Body of pancreas (tissue), 4 donors: ENCODE results near the gene NEGR1. TPM values are rescaled to one million over a fixed set of nuclear protein-coding genes. Genes with fewer than 3 reads are reported as not detected.

Experiments
- ATAC-seq: fragments of 150-250 bp; one replicate; pipeline ENCODE4 v1.9.1; 2016
- DNase-seq, 4 donors: peaks; one replicate each; pipeline ENCODE4 v3.0.0-alpha.2; 2019
- H3K27ac ChIP-seq, 4 donors: fragments of 200-600 bp; sonication (generic); 1 replicate in 3 of 4; 2 replicates in 1 of 4; pipeline versions ENCODE4 v1.5.1 to v1.6.1; 2016 to 2019; ENCODE audit warnings: mild to moderate bottlenecking in 1 of 4, mixed read lengths in 1 of 4, moderate library complexity in 1 of 4
- H3K27me3 ChIP-seq, 2 donors: fragments of 200-600 bp; sonication (generic); one replicate each; pipeline ENCODE4 v1.6.0; 2016; ENCODE audit warnings: mild to moderate bottlenecking in 1 of 2
- H3K36me3 ChIP-seq, 2 donors: fragments of 200-600 bp; sonication (generic); replicated peaks in 1 of 2; 2 replicates each; pipeline ENCODE4 v1.5.1; 2016; ENCODE audit warnings: low read depth in 2 of 2; ENCODE audit not compliant: insufficient read depth in 1 of 2
- H3K4me1 ChIP-seq: fragments of 200-600 bp; sonication (generic); one replicate; pipeline ENCODE4 v1.6.0; 2016
- H3K4me3 ChIP-seq, 2 donors: fragments of 200-600 bp; sonication (generic); 1 replicate in 1 of 2; 2 replicates in 1 of 2; pipeline ENCODE4 v1.5.1; 2016 to 2019
- H3K9me3 ChIP-seq, 3 donors: fragments of 200-600 bp; sonication (generic); 1 replicate in 2 of 3; 2 replicates in 1 of 3; pipeline ENCODE4 v1.5.1; 2016
- POLR2A ChIP-seq, 3 donors: fragments of 450-650 bp; IDR thresholded peaks; one replicate each; pipeline ENCODE4 v1.6.1; 2016; ENCODE audit warnings: antibody characterized with exemption in 3 of 3, mild to moderate bottlenecking in 2 of 3
- WGBS, 2 donors: methylation state at CpG; one replicate each; pipeline ENCODE4 v1.1.5; 2017; 5-methylcytosine and 5-hydroxymethylcytosine counted together
- intact Hi-C: fragments of 100-400 bp; cut with DNase I; formaldehyde crosslinking; loops from one replicate; pipeline ENCODE4 v1.15.1; 2023
- total RNA-seq, 2 donors: library from RNA; depleted of rRNA; stranded (reverse); fragments of >200 nt; gene quantifications; one replicate each; pipeline ENCODE4 v1.1.0, GENCODE V29; 2016
- TF ChIP-seq, protein P1 (sequence below), 7 experiments: fragments of 450-650 bp in 4 of 7; fragments of 200-600 bp in 3 of 7; sonication (generic) in 3 of 7; IDR thresholded peaks; one replicate each; pipeline ENCODE4 v1.5.1; 2016 to 2019; ENCODE audit warnings: antibody characterized with exemption in 7 of 7

Gene NEGR1
- total RNA-seq, 2 donors from 2014 or later, result 6.3 to 9.6 TPM

DNA sequence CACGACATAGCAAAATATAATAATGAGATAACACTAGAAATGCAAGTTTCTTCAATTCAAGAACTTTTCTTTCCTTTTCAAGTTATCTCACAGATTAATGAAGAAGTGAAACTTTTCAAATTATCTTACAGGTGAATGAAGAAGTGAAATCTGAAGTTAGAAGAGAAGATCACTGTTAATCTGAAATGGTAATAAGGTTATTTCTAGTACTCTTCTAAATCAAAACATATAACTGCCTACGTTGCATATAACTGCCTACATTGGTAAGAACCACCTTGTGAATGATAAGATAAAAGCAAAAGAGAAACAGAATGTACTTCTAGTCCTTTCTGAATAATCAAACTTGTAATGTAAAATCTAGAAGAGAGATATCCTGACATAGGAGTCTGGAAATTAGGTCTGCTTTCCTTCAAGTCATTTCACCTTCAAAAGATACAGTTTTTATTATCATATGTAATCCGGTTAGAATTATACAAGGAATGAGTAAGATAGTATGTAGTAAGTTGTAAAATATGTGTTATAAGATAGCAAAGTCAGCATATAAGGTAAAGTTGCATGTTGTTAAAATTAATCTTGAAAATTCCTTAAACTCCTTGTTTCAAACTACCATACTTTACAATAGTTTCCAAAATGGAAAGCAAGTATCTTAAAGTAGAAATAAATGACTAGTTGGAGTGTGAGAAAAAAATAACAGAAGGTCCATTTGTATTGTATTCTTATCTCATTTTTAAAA is 679.1 kb downstream of the NEGR1 start:
- no peak overlapping the region for H3K4me3 ChIP-seq
- TF ChIP-seq, protein P1, sequence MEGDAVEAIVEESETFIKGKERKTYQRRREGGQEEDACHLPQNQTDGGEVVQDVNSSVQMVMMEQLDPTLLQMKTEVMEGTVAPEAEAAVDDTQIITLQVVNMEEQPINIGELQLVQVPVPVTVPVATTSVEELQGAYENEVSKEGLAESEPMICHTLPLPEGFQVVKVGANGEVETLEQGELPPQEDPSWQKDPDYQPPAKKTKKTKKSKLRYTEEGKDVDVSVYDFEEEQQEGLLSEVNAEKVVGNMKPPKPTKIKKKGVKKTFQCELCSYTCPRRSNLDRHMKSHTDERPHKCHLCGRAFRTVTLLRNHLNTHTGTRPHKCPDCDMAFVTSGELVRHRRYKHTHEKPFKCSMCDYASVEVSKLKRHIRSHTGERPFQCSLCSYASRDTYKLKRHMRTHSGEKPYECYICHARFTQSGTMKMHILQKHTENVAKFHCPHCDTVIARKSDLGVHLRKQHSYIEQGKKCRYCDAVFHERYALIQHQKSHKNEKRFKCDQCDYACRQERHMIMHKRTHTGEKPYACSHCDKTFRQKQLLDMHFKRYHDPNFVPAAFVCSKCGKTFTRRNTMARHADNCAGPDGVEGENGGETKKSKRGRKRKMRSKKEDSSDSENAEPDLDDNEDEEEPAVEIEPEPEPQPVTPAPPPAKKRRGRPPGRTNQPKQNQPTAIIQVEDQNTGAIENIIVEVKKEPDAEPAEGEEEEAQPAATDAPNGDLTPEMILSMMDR (IDR thresholded peaks at IDR 0.05), result no peak
- no peak for TF ChIP-seq POLR2A (IDR thresholded peaks at IDR 0.05)
- H3K27ac ChIP-seq, result no peak overlapping the region
- H3K27me3 ChIP-seq, result no peaks in the 10 kb centered on the region
- no peaks in the 10 kb centered on the region for H3K4me1 ChIP-seq
- WGBS, 2 donors, result 61 to 65% methylated on average over 3 of the region's 3 CpGs
- intact Hi-C loops, result no loop called here
- no peaks in the 10 kb centered on the region for H3K36me3 ChIP-seq
- DNase-seq (no peak), ATAC-seq (no peak)
- no peaks in the 10 kb centered on the region for H3K9me3 ChIP-seq

DNA sequence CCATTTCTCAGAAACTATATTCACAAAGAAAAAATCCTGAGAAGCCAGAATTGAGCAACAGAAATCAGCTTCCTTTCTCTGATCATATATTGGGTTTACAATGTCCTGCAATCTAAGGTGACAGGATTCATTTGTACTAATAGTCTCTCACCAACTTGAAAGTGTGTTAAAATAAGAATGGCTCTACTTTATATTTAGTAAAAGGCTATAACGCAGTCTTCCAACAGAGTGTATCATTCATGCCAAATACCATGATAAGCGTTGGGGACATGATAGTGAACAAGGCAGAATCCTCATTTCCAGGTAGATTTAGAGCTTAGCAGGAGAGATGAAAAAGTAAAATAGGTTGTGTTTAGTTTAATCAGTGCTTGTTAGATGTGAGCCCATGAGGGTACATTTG is 682.3 kb downstream of the NEGR1 start:
- no peaks in the 10 kb centered on the region for H3K9me3 ChIP-seq
- no peaks in the 10 kb centered on the region for H3K4me1 ChIP-seq
- intact Hi-C loops, result no loop called here
- no peaks in the 10 kb centered on the region for H3K27me3 ChIP-seq
- no peaks in the 10 kb centered on the region for H3K36me3 ChIP-seq
- DNase-seq (no peak), ATAC-seq (no peak)
- TF ChIP-seq, protein P1 (IDR thresholded peaks at IDR 0.05), result no peak
- TF ChIP-seq POLR2A (IDR thresholded peaks at IDR 0.05), result no peak
- H3K27ac ChIP-seq, result no peak overlapping the region
- 83 to 91% methylated on average over 2 of the region's 2 CpGs for WGBS, 2 donors
- H3K4me3 ChIP-seq, result no peak overlapping the region

DNA sequence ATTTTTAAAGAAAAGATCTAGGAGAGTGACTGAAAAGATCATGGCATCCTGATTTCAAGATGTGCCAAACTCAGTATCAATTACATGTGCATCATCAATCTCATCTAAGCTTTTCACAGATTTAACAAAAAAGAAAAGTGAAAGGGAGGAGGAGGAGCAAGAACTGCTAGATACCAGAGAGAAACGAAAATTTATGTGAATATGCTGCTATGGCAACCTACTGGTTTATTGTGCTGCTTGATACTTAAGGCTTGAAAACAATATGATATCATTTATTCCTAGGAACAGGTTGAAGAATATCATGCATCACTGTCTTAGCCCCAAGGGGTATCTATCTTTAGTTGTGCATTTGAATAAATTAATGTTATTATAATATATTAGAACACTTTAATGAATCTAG is 683.0 kb downstream of the NEGR1 start:
- H3K4me3 ChIP-seq, result no peak overlapping the region
- H3K27me3 ChIP-seq, result no peaks in the 10 kb centered on the region
- intact Hi-C loops, result no loop called here
- TF ChIP-seq POLR2A (IDR thresholded peaks at IDR 0.05), result no peak
- TF ChIP-seq, protein P1 (IDR thresholded peaks at IDR 0.05), result no peak
- no peaks in the 10 kb centered on the region for H3K4me1 ChIP-seq
- no peaks in the 10 kb centered on the region for H3K9me3 ChIP-seq
- no peak overlapping the region for H3K27ac ChIP-seq
- 21 to 23% methylated on average over 1 of the region's 1 CpG for WGBS, 2 donors
- ATAC-seq (no peak), DNase-seq (no peak)
- no peaks in the 10 kb centered on the region for H3K36me3 ChIP-seq

DNA sequence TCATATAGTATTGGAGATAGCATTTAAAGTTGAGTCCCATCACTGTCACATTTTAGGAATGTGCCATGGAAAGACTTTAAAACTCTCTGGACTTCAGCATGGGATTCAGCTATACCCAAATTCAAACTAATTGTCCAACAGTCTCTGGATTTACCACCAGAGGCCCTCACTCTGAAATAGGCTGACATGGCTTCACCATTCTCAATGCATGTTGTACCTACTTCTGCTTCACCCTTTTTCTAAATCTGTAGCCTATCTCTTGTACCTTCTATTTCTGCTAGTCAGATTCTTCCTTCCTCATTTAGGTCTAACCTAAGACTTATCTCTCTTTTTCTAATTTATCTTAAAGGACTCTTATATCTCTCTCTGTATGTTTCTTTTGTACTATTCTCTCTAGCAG is 688.8 kb downstream of the NEGR1 start:
- DNase-seq (no peak), ATAC-seq (no peak)
- Histone ChIP-seq H3K36me3 (no peaks in the 10 kb centered on the region), H3K4me3 (no peak overlapping the region), H3K4me1 (no peaks in the 10 kb centered on the region), H3K9me3 (no peaks in the 10 kb centered on the region), H3K27me3 (no peaks in the 10 kb centered on the region), H3K27ac (no peak overlapping the region)
- no peak for TF ChIP-seq POLR2A (IDR thresholded peaks at IDR 0.05)
- TF ChIP-seq, protein P1 (IDR thresholded peaks at IDR 0.05), result no peak
- intact Hi-C loops, result no loop called here

DNA sequence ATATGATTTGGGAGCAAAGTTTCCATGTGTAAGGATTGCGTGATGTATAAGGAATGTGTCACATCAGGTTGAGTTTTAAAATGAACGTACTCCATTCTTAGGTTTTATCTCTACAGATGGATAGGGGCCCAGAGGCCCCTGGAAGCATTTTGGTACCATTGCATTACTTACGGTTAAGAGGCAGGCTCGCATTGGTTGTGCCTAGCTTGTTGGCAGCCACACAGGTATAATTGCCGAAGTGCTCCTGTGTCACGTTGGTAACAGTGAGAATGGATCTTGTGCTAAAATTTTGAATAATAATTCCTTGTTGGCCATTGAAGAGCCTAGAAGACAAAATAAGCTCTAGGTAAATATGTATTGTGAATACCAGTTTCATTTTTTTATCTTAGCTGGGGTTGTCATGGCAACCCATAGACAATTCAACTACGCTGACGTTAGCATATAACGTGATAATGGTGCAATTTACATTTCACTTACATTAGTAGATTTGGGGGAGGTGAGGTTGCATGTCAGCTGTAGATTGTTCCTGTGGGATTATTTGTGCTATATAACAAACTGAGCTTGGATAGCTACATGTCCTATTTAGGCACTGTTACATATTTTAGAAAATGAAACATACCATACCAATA is 689.6 kb downstream of the NEGR1 start:
- ATAC-seq (no peak), DNase-seq (no peak)
- no peaks in the 10 kb centered on the region for H3K4me1 ChIP-seq
- intact Hi-C loops, result no loop called here
- H3K27ac ChIP-seq, result no peak overlapping the region
- no peak for TF ChIP-seq POLR2A (IDR thresholded peaks at IDR 0.05)
- TF ChIP-seq, protein P1 (IDR thresholded peaks at IDR 0.05), result no peak
- no peak overlapping the region for H3K4me3 ChIP-seq
- H3K27me3 ChIP-seq, result no peaks in the 10 kb centered on the region
- 66 to 67% methylated on average over 9 of the region's 9 CpGs for WGBS, 2 donors
- H3K9me3 ChIP-seq, result no peaks in the 10 kb centered on the region
- no peaks in the 10 kb centered on the region for H3K36me3 ChIP-seq
